ENCODE measurements around the gene DCC.

Gene DCC

DNA sequence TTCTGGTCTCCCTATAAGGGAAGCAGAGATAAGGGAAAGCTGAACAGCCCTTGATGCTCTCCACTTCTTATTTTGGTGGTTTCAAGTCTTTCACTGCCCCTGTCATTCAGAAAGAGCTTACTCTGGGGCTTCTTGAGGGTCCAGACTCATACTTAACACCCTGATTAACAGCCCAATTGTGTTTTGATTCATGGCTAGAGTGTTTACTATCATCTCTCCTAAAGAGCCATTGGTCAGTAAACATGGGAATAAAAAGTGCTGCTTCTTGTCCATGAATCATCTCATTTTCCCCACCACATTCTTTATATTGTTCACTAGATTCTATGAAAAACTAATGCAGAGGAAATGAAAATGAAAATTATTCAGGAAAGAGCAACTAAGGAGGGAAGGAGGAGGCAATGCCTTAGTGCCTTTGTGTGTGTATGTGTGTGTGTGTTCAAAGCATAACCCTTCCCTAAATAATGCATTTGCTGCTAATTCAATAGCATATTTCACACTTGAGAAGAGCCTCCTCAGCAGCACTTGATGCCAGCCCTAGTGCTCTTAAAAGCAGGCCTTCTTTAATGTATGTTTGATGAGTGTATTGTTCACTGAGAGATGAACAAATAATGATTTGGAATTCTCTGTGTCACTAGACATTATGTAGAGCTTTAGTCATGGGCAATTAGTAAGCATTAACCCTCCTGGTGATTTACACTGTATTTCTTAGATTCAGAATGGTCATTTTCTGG is 63.5 kb downstream of the DCC start:
- DNase-seq (ENCODE audit: low read depth, low spot score) = no peak
- in situ Hi-C loops (cut with HindIII; ENCODE audit: low sequenced_read_pairs) = no loop called here
- TF ChIP-seq, protein P1, sequence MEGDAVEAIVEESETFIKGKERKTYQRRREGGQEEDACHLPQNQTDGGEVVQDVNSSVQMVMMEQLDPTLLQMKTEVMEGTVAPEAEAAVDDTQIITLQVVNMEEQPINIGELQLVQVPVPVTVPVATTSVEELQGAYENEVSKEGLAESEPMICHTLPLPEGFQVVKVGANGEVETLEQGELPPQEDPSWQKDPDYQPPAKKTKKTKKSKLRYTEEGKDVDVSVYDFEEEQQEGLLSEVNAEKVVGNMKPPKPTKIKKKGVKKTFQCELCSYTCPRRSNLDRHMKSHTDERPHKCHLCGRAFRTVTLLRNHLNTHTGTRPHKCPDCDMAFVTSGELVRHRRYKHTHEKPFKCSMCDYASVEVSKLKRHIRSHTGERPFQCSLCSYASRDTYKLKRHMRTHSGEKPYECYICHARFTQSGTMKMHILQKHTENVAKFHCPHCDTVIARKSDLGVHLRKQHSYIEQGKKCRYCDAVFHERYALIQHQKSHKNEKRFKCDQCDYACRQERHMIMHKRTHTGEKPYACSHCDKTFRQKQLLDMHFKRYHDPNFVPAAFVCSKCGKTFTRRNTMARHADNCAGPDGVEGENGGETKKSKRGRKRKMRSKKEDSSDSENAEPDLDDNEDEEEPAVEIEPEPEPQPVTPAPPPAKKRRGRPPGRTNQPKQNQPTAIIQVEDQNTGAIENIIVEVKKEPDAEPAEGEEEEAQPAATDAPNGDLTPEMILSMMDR (IDR thresholded peaks at IDR 0.05; ENCODE audit: low read depth, low read length) = no peak
- no peak overlapping the region for H3K4me3 ChIP-seq (ENCODE audit: low read depth, low read length)

DNA sequence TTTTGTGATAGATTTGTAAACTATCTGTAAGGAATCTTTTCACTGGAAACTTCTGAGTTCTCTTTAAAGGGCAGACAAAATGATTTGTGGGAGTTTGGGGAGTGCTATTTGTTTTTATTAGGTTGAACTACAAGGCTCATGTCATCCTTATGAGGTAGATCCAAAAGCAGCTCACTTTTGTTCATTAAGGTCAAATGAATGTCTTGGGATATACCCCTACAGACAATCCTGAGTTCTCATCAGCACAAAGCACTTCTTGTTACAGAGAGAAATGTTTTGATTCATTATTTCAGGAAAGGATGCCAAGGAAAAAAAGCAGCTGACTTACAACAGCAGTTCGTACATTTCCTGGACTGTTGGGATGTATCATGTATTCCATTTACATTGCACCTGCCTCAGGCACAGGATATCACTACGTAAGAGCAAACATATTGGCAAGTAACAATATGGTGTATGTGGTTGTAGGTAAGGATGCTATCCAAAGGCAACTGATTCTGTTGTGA is 68.9 kb downstream of the DCC start:
- no peak overlapping the region for H3K4me3 ChIP-seq (ENCODE audit: low read depth, low read length)
- TF ChIP-seq, protein P1 (IDR thresholded peaks at IDR 0.05; ENCODE audit: low read depth, low read length) = no peak
- DNase-seq (ENCODE audit: low read depth, low spot score) = no peak
- in situ Hi-C loops (cut with HindIII; ENCODE audit: low sequenced_read_pairs) = no loop called here

DNA sequence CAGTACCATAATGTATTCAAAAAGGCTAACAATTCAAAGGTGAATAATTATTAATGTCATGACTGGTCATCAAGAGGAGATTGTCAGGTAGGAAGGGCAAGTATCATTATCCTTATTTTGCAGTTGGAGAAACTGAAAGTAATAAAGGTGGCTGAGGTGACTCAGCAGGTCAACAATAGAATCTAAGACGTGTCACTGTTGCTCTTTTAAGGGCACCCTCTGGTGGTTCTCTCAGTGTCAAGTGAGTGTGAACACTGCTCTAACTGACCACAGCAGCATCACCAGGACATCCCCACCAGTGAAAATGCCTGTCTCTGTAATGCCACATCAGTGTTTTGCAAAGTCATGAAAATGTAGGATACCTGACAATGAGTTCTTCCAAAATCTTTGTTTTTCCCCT is 69.7 kb downstream of the DCC start:
- TF ChIP-seq, protein P1 (IDR thresholded peaks at IDR 0.05; ENCODE audit: low read depth, low read length) = no peak
- no peak for DNase-seq (ENCODE audit: low read depth, low spot score)
- in situ Hi-C loops (cut with HindIII; ENCODE audit: low sequenced_read_pairs) = no loop called here
- H3K4me3 ChIP-seq (ENCODE audit: low read depth, low read length) = no peak overlapping the region

DNA sequence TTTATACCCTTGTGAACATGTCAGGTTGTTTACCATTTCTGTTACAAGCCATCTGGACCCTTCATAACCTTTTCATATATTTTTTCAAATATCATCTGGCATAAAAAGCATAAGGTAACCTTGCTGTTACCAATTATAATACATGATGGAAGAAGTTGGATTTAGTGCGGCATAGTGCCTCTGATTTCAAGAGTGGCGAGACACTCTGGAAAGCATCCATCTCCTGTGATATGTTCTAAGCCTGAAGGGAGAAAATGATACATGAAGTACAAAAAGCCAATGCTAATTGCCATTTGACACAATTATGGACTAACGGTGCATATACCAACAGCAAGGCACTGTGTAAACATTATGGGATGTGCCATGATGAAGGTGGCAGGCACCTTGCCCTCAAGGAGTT is 75.1 kb downstream of the DCC start:
- in situ Hi-C loops (cut with HindIII; ENCODE audit: low sequenced_read_pairs) = no loop called here
- TF ChIP-seq, protein P1 (IDR thresholded peaks at IDR 0.05; ENCODE audit: low read depth, low read length) = no peak
- H3K4me3 ChIP-seq (ENCODE audit: low read depth, low read length) = no peak overlapping the region
- no peak for DNase-seq (ENCODE audit: low read depth, low spot score)

DNA sequence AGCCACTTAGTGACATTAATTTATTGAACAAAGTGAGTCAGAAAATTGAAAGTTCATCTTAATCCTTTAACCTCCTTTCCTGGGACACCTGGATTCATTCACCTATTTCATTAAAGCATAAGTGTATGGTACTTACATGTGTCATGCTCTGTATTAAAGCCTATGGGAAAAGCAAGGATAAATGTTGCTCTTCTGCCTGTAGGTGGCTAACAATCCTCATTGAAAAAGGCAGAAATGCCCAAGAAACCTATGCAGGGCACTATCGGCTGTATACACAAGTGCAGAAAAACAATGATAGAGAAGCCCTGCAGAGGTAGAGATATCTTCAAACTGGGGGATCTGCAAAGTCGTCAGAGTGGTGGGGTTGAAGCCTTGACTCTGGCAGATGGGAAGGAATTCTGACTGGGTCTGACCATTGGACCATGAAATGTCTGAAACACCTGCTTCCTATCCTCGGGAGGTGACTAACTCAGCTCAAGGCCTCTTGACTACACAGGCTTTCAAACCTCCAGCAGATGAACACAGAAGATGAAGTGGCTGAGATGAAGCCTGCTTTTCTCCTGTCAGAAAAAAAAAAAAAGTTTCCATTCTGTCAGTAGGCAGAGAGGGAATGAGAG is 83.1 kb downstream of the DCC start:
- H3K4me3 ChIP-seq (ENCODE audit: low read depth, low read length) = no peak overlapping the region
- TF ChIP-seq, protein P1 (IDR thresholded peaks at IDR 0.05; ENCODE audit: low read depth, low read length) = peak; percentile 10
- in situ Hi-C loops (cut with HindIII; ENCODE audit: low sequenced_read_pairs) = no loop called here
- no peak for DNase-seq (ENCODE audit: low read depth, low spot score)

DNA sequence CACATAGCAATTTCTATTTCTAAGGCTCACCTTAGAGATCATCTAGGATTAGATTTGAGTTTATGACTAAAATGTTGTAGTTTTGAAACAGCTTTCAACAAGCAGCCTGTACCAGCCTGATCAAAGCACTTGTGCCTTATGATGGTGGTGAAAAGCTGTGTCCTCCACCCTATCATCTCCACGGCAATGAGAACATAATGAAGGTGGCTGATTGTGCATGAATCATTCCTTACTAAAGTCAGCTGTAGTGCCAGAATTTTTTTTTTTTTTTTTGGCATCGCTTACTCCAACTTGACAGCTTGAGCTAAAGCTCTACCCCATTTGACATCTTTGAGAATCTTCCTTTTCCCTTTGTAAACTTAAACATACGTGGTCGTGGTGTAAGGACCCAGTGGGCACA is 86.0 kb downstream of the DCC start:
- in situ Hi-C loops (cut with HindIII; ENCODE audit: low sequenced_read_pairs) = no loop called here
- DNase-seq (ENCODE audit: low read depth, low spot score) = no peak
- TF ChIP-seq, protein P1 (IDR thresholded peaks at IDR 0.05; ENCODE audit: low read depth, low read length) = no peak
- H3K4me3 ChIP-seq (ENCODE audit: low read depth, low read length) = no peak overlapping the region
